Peyer's patch (tissue), 4 donors: ENCODE measurements around the gene HDAC11.

Experiments used
- POLR2A ChIP-seq, 2 donors: fragments of 450-650 bp; IDR thresholded peaks; one replicate each; pipeline ENCODE4 v1.5.1; 2017; ENCODE audit warnings: antibody characterized with exemption in 2 of 2, mild to moderate bottlenecking in 2 of 2, moderate library complexity in 2 of 2
- TF ChIP-seq, protein P1 (sequence below), 6 experiments: fragments of 450-650 bp in 4 of 6; fragments of 200-600 bp in 2 of 6; sonication (generic) in 1 of 6; IDR thresholded peaks; one replicate each; pipeline ENCODE4 v1.5.1; 2017 to 2019; ENCODE audit warnings: antibody characterized with exemption in 6 of 6, mild to moderate bottlenecking in 3 of 6, moderate library complexity in 1 of 6

DNA sequence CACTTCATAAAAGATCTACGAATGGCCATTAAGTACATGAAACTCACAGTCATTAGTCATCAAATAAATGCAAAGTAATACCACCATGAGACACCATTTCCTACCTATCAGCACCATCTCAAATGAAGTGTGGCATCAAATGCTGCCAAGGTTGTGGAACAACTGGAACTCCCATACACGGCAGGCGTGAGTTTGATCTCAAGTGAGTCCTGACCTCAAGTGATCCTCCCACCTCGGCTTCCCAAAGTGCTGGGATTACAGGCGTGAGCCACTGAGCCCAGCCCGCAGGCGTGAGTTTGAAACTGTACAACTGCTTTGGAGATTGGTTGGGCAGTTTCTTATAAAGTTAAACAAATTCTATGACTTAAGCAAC lies 28.8 kb upstream of the HDAC11 start:
- TF ChIP-seq, protein P1, sequence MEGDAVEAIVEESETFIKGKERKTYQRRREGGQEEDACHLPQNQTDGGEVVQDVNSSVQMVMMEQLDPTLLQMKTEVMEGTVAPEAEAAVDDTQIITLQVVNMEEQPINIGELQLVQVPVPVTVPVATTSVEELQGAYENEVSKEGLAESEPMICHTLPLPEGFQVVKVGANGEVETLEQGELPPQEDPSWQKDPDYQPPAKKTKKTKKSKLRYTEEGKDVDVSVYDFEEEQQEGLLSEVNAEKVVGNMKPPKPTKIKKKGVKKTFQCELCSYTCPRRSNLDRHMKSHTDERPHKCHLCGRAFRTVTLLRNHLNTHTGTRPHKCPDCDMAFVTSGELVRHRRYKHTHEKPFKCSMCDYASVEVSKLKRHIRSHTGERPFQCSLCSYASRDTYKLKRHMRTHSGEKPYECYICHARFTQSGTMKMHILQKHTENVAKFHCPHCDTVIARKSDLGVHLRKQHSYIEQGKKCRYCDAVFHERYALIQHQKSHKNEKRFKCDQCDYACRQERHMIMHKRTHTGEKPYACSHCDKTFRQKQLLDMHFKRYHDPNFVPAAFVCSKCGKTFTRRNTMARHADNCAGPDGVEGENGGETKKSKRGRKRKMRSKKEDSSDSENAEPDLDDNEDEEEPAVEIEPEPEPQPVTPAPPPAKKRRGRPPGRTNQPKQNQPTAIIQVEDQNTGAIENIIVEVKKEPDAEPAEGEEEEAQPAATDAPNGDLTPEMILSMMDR (IDR thresholded peaks at IDR 0.05), result no peak
- TF ChIP-seq POLR2A (IDR thresholded peaks at IDR 0.05), result no peak
